ENCODE results near the gene TSPAN9.
A peak's percentile ranks its signal among the peaks of the same experiment; 100 is the strongest.

Gene TSPAN9

DNA sequence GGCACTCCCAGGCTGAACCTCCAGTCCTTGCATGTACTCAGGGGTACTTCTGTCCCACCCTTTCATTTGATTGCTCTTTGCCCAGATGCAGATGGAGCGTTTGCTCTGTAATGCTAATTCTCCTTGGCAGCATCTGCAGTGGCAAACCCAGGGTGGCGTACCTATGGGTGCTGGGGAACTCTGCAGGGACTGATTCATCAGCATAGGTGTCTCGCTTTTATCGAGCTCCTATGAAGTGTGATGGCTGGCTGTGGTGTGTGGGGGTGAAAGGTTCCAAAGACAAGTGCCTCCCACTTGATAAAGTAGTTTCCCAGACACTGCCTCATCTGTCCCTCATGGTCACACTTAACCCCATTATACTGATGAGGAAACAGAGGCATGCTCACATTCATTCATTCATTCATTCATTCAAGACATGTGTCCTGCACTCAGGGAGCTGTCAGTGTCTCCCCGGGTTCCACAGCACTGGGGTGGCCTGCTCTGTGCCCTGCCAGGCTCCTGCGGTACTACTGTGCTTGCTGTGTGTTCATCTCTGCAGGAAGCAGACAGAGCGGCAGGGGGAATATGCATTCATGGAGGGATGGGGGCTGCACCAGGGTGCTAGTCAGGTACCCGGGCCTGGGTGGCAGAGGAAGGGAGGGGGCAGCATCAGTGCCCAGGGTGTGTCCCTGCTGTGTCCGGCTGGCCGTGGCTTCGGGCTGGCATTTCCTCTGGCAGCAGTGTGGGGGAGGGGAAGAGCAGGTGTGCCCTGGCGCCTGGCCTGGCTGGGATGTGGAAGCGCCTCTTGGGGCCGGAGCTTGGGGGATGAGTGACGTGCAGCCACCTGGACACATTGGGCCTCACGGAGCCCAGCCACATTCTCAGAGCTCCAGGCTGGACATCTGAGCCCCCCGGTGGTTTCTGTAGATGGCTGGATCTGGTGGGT, 110.9 kb downstream of the TSPAN9 start:
- no peak for DNase-seq (ENCODE audit: low read depth)

DNA sequence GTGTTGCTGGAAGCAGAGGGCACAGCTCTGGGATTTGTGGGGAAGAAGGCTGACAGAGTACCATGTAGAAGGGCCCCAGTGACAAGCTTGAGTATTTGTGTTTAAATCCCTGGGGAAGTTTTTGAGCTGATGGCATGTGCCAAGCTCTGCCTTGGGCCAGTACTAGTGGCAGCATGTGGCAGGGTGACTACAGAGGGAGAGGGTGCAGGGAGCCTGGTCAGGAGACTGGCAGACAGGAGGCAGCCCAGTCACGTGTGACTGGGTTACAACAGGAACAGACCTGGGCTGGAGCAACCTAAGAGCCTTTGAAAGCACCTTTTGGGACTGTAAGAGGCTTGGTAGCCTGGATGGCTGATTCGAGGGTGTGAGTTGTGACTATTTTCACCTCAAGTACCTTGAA, 112.1 kb downstream of the TSPAN9 start:
- DNase-seq (ENCODE audit: low read depth) = no peak

DNA sequence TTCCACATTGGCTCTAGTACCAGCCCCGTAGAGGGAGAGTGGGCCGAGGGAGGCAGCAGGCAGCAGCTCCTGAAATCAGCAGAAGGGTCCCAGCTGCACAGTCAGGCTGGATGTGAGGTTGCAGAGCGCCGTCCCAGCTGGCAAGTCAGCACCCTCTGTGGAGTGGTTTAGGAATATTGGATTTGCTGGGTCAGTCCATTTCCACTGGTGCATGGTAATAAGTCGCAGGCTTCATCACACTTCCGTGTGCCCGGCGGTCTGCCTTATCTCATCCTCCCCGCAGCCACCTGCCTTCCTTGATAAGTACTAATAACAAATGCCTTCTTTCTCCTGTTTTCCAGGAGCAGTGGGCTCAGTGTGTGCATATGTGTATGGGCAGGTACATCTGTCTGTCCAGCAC, 112.9 kb downstream of the TSPAN9 start:
- DNase-seq (ENCODE audit: low read depth) = no peak

DNA sequence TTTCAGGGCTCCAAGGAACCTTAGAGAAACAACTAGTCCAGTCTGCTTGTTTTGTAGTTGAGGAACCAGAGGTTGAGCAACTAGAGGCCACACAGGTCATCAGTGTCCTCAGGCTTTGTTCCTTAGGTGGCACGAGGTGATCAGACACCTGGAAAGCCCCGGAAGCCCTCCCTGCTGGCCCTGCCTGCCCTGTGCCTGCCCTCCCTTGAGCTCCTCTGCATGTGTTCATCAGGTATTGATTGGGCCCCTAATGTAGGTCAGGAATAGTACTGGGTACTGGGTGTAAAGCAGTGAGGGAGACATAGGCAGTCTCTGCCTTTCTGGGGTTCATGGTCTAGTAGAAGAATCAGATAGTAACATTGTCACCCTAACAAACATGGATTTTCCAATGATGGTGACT, 114.3 kb downstream of the TSPAN9 start:
- DNase-seq (ENCODE audit: low read depth) = no peak

DNA sequence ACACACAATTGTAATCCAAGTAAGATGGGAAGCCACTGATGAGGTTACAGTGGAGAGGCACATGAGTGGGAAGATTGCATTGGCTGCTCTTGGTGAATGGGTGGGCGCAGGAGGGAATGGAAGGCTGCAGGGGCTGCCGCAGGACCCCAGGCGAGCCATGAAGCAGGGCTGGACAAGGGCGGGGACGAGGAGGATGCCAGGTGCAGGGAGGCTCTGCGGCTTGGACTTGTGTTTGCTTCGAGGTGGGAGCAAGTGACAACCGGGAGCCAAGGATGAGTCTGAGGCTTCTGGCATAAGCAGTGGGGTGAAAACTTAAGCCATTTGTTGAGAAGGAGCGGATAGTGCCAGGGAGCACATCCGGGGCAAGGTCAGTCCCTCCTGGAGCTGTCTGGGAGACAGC, 115.0 kb downstream of the TSPAN9 start:
- DNase-seq (ENCODE audit: low read depth) = no peak

DNA sequence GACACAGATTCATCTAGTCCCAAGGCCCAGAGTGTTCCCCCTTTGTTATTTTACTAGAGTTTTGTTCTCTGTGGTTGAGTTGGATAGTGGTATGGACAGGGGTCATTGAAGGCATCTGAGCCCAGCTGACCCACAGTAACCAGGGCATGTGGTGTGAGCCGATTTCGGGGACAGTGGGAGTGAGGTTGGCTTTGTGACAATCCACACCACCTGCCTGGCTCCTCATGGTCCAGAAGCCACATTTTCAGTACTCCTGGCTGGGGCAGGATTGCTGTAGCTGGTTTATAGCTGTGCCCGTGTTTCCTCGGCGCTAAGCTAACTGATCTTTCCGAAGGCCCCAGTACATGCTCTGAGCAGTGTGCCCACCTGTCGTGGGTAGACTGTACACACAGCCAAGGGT, 116.0 kb downstream of the TSPAN9 start:
- DNase-seq (ENCODE audit: low read depth) = no peak

DNA sequence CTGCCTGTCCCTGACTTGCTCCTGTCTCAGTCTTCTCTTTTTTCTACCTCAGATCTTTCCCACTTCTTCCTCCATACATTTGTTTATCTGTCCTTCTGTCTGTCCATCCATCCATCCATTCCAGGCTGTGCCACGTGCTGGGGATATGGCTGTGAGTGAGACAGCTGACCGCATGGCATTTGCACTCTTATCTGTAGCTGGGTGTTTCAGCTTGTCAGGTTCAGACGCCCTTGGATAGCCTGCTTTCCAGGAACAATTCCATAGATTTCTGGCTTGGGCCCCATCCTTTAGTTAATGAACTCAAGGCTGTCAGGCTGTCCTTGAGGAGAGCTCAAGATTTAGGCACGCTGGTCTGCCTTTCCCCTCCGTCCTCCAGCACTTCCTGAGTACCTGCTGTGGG, 116.6 kb downstream of the TSPAN9 start:
- no peak for DNase-seq (ENCODE audit: low read depth)

DNA sequence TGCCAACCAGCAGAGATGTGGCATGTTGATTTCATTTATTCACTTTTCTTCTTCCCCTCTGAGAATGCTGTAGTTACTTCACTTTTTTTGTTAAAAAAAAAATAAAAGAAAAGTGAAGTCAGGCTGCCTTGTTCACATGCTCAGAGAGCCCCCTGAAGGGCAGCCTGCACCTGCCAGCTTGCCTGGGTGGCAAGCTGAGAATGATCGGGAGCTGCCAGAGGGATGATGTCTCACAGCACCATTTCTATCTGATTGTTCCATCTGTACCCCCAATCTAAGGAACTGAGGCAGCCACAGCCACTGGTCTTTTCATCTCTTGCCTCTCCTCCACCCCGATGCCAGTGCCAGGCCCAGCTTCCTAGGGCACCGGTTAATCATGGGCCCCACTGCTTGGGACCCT, 118.2 kb downstream of the TSPAN9 start:
- DNase-seq (ENCODE audit: low read depth) = no peak

DNA sequence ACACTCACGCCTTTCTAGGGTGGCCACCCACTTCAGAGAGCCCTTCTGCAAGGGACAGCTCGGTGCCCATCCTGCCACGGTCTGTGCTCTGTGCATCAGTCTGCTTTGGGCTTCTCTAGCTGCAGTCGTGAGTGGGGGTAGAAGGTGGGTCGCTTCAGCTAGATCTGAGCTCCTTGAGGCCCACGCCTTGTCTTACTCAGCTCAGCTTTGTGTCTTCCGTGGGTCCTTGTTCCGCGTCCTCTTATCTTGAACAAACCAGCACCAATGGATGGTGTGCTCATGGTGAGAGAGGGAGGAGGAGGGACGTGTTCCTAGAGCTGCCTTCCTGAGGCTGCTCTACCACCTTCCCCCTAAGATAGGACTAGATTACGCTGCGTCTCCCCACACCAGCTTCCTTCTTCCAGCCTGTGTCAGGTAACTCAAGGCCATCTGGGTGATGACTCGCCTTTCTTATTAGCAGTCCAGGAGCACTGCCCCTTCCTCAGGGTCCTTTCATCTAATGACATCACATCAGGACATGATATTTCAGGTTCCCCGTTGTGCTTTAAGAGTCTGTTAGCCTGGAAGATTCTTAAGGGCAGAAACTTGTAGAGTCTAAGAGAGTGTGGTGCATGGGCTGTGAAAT, 118.8 kb downstream of the TSPAN9 start:
- DNase-seq (ENCODE audit: low read depth) = no peak

DNA sequence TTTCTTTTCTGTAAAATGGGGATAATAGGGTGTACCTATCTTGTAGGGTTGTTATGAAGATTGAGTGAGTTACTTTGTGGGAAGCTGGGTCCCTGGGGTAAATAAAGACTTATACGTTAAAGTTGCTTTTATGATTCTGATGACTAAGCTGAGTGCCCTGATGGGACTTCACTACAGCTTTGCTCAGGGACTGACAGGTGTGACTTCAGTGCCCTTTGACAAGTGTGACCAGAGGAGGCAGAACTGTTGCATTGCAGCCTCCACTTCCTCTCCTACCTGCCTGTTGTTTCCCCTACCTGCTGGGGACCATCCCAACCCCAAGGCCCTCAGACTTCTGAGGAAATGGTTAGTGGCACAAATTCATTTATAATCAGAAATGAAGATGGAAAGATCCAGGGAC, 119.3 kb downstream of the TSPAN9 start:
- no peak for DNase-seq (ENCODE audit: low read depth)

DNA sequence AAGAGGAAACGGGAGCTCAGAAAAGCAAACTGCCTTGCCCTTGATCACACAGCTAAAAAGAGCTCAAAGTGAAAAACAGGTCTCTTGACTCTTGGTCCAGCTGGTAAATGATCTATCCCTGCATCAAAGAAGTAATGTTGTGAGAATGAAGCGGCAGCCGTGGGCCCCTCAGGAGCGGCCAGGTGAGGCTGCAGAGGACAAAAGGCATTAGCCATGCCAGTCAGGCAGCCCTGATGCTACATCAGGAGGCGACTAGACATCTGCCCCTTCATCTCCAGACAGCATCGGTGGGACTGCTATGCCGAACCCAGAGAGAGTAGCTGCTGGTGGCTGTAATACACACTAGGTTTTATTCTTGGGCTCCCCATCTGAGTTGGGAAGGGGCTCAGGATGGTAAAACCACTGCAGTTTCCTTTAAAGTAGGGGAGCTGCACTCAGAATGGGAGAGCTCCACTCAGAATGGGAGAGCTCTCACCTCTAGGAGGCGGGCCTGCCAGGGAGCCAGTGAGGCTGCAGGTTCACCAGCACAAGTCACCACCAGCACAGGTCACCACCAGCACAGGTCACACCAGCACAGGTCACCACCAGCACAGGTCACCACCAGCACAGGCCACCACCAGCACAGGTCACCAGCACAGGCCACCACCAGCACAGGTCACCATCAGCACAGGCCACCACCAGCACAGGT, 120.1 kb downstream of the TSPAN9 start:
- no peak for DNase-seq (ENCODE audit: low read depth)

DNA sequence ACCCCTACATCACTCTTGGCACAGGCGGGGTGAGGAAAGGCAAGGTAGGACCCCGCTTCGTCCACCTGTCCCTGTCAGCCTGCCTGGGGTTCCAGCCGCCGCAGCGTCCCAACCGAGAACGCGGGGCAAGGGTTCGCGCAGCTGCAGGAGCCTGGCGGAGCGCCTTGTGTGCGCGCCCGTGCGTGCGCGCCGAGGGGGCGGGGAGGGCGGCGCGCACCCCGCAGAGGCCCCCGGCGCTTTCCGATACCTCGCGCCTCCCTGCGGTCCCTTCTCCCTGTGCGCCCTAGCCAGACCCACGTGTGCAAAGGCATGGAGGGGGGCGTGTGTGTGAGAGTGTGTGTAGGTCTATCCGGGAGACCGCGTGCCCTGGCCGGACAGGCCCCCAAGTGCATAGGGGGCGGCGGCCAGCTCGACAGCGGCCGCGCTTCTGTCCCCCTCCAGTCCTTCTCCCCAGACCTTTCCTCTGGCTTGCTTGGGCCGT, 122.4 kb downstream of the TSPAN9 start:
- no peak for DNase-seq (ENCODE audit: low read depth)

DNA sequence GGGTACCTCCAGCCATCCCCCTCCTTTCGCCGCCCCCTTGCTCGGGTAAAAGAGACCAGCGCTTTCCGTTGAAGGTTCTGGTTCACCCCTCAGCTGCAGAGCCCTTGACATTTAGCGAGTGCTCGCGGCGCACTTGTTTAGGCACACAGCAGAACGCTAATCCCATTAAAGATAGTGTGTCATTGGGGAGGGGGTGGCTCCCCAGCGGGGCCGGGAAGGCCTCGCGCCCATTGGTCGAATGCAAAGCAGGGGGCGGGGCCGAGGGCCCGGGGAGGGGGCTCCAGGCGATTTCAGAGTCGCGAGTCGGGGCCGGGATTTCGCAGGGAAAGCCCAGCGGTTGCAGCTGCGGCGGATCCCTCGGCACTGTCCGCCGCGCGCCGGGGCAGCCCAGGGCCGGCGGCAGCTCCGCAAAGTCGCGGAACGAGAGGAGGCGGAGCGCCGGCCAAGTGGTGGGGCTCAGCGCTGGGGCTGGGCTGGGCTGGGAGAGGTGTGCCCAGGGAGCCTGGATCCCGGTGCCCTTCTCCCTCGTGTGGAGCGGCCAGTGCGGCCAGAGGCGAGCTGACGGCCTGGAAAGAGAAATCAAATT, 122.9 kb downstream of the TSPAN9 start:
- DNase-seq (ENCODE audit: low read depth) = no peak

DNA sequence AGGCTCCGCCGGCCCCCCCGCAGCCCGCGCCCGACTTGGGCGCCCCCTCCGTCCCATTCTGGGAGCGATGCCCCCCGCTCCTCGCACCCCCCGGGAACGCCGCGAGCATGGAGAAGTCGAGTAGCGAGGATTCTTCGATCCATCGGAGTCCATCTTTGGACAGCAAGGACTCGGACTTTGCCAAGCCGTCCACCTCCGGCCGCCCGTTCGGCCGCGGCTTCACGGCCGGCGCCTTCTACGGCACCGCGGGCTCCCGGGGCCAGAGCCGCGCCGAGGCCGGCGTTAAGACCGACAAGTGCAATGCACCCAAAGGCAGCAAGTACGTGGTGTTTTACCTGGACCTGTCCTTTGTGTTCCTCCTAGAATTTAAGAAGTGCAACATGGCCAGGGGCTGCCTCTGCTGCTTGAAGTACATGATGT, 123.6 kb downstream of the TSPAN9 start:
- no peak for DNase-seq (ENCODE audit: low read depth)

DNA sequence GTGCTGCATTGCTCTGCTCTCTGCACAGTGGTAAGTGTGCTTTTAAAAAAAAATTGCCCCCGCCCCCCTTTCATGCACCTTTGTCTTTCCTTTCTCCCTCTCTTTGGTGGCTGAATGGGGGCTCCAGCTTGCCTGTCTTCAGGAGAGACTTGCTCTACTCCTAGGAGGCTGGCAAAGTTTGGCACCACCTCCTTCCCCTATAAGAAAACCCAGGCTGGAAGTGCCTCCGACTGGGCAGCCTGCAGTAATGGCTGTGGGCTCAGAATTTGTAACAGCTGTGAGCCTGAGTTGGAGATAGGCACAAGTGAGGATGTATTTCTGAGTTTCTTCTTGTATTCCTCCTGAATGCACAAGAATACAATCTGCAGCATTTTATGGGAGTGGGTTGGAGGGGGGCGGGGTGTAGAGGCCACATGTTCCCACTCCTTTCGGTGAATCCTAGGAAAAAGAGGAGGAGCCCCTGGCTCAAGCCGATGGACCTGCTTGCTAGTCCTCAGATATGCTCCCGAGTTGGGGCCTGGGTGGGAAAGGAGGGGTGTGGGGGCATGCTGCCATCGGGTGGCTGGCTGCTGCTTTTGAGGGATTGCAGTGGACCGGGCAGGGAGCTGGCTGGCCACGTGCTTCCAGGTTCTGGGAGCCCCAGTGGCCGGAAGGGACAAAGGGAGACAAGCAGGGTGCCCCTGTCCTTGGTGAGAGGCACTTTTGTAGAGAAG, 124.3 kb downstream of the TSPAN9 start:
- no peak for DNase-seq (ENCODE audit: low read depth)

DNA sequence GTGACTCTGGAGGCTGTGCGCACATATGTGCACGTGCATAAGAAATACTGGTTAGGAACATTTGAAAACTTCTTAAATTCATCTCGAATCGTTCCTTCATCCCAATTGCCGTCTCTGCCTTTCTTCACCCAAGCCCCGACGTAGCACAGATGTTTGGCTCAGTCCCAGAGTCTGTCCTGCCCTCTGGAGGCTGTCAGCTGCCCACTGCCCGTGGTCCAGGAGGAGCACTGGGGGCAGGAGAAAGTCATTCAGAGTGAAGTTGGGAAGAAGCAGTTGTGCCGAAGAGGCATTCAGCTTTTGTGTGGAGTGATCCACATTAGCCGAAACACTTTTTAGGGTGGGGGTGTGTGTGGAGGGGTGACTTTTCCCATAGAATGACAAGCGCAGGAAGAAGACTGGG, 124.9 kb downstream of the TSPAN9 start:
- no peak for DNase-seq (ENCODE audit: low read depth)

DNA sequence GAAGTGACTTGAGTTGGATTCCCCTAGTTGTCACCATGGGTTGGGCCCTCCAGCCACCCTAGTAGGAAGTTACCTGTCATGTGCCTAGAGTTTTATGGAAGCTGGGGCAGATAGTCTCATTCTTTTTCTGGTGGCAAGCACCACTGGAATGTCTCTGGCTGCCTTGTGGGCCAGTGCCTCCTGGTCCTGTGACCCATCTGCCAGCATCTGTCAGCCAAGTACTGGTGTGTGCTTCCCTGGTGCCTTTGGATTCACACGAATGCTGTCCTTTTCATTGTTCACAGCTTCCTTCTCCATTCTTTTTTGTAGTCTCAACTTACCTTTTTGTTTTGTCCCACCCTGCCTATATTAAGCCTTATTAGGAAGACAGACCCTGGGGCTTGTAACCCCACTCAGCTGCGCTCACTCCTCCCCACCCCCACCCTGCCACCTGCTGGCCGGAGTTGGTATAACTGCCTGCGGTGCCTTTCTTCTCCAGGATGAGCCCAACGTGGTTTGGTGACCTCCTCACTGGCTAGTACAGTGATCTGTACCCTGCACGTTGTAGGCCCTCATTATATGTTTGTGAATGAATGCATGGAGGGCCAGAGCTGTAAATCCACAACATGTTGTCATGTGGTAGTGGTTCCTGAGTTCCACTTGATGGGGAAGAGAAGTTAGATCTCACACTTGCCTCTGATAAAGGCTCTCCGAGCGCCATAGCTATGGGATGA, 125.7 kb downstream of the TSPAN9 start:
- peak; percentile 48 for DNase-seq (ENCODE audit: low read depth)

DNA sequence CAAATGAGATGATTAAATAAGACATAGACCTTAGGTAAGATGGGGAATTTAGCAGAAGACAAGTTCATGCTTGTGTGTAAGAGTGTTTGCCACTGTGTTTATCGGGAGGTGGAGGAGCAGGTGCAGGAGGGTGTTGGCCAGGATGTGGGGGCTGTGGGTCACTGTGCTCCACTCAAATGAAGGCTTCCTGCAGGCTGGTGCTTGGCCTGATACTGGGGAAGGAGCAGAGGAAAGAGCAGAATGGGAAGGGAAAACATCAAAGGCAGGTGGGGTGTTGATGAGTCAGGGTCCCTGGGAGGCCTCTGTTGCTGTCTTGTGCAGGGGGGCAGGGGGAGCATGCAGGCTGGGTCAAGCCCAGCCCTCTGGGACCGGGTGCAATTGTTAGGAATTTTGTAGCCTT, 126.5 kb downstream of the TSPAN9 start:
- no peak for DNase-seq (ENCODE audit: low read depth)

DNA sequence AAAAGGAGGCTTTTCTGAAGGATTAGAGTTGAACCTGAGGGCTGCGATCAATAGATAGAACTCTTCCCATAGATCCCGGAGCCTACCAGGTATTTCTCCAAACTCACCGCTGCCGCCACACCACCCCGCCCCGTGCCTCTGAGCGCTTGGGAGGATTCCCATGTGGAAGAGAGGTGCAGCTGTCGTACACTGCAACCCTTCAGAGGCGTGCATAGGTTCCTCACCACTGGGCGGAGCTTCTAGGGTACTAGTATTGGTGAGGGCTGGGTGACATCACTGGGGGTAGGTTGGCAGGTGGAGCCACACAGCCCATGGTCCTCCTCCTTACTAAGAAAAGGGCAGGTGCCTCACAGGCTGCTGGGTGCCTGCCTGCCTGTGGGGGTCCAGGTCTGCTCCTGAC, 127.0 kb downstream of the TSPAN9 start:
- DNase-seq (ENCODE audit: low read depth) = no peak

DNA sequence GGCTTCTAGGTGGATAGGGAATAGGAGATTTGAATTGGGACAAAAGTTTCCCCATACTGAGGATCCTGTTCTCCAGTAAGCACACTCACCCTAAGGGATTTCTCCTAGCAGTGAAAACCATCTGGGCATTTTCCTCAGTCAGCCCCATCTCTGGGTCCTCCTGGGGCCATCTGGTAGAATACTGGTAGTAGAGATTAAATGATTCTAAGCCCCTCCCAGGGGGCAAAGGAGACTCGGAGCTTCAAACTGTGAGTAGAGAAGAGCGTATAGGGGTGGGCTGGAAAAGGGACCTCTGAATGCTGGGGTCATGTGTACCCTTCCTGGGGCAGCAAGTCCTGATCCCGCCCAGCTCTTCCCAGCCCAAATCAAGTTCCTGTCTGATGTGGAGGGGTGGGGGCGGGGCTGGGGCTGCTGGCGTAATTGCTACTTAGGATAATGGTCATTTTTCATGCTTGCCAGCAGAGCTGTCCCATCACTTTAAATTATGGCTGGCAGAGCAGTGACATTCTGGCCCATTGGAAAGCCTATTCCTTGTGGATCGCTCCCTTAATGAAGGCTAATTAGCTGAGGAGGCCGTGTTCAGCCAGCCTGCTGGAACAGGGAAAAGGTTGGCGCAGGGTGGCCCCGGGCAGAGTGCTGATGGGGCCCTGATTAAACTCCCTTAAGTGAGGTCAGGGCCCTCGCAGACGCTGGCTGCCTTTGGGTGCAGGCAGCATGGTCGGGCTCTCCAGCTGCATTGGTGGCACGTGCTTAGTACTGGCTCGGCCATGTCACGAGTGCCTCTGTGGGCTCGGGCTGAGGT, 127.8 kb downstream of the TSPAN9 start:
- no peak for DNase-seq (ENCODE audit: low read depth)

Data from activated T-cell treated with anti-CD3 and anti-CD28 coated beads for 1 hour (primary cell).